SIG-M5 treated with dmso at 0.1 percent for 504 hours (cell line): ENCODE results near the gene MCTP2.

Experiments
- DNase-seq: peaks from one replicate; lab custom pipeline; 2025; ENCODE audit not compliant: unreplicated experiment; lab: John Stamatoyannopoulos, UW

The MCTP2 gene

DNA sequence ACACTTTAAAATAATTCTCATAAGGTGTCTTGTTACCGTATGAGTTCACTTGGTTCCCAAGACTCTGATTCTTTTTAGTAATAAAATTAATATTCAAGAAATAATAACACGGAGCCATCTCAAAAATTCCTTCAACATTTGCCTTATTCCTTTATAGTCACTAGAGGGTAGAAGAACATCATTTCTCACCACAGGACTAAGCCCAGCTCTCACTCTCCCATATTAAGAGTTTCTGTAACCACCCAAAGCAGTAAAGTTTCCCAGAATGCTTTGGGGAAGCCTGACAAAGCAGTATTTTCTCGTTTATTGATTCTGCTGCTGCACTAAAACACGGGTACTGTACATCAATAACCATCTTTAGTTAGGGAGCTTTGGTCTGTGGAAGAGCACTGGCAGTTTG, 114.9 kb downstream of the MCTP2 start:
- no peak for DNase-seq

- no peak for DNase-seq
Observed at GRCh38 chr15:94348084-94348483, 116.7 kb downstream of the MCTP2 start.

DNA sequence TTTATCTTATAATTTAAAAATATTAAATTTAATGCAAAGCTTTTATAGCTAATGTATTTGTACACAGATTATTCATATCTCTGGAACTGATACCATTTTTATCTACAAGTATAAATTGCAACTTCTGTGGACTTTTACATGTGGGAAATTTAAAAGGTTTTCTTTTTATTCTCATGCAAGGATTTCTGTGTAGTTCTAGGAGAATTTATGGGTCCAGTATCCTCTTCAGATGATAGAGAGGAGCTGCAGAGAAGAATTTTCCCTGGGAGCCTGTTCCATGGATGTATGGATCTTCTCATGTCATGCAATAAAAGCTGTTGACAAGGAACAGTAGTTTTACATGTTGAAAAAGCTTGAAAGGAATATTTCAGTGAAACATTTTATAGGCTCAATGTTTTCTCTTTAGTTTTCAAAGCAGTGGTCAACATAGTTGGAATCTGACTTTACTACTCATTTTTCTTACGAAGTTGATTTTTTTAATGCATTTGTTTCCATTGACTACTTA, 119.7 kb downstream of the MCTP2 start:
- DNase-seq = no peak

GRCh38 chr15:94352636-94353487, 121.5 kb downstream of the MCTP2 start:
- no peak for DNase-seq

DNA sequence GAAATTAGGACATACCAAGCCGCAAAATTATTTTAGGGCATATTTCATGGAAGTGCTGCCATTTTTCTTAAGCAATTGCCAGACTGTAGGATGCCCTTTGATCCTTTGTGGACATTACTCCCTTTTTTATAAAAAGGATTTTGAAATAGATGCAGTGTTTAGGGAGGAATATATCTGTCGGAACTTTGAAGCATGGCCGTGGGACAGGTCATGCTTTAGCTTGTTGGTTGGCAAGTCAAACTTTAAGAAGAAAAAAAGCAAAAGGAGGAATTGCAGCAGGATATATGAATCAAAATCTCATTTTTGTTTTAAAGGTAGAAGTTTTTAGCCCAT, 122.1 kb downstream of the MCTP2 start:
- no peak for DNase-seq

- DNase-seq = no peak
Observed at GRCh38 chr15:94354655-94355054, 123.3 kb downstream of the MCTP2 start.

DNA sequence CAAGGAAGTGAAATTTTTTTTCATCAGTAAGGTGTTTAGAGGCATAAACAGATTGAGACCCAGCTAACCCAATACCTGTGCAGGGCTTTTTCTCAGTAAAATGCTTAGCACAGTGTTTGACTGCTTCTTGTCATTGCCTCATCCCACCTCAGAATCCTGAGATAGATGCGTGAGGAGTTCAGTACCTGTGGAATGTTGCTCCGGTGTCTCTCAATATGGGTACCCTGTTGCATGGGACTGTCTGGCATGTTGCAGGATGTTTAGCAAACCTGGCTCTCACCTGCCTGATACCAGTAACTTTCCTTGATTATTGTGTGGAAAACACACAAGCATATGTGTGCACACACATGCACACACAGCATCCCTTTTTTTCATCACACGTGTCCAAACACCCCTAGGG, 128.4 kb downstream of the MCTP2 start:
- DNase-seq = no peak

GRCh38 chr15:94360251-94360685, 128.9 kb downstream of the MCTP2 start:
- no peak for DNase-seq

DNA sequence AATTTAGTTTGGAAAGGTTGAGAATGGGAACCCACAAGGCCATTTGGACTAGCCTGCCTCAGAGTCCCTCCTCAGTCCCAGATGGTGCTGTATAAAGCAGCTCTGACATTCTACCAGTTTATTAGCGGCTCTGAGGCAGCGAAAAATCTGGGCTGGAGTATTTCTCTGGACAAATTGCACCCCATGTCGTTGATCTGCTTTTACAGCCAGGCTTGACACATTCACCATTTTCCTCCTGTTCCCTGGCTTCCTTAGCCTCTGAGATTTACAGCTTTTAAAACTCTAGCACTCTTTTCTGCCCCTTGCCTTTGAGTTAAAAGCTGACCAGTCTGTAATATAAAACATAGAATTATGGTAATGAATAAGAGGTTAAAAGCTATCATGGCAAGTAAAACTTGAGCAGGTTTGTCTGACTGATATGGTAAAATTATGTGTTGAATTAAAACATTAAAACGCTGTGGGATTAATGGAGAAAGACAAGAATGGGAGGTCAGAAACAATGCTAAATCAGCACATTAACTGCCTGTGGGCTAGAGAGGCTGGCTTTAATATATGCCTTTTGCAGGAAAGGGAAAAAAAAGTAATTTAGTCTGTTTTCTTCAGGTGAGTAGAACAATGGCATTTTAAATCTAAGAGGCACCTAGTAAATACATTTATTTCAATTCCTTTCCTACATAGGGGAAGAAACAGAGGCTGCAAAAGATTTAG, 131.2 kb downstream of the MCTP2 start:
- DNase-seq = no peak

- no peak for DNase-seq
Observed at GRCh38 chr15:94363382-94363781, 132.0 kb downstream of the MCTP2 start.

- no peak for DNase-seq
Observed at GRCh38 chr15:94366781-94367180, 135.4 kb downstream of the MCTP2 start.

DNA sequence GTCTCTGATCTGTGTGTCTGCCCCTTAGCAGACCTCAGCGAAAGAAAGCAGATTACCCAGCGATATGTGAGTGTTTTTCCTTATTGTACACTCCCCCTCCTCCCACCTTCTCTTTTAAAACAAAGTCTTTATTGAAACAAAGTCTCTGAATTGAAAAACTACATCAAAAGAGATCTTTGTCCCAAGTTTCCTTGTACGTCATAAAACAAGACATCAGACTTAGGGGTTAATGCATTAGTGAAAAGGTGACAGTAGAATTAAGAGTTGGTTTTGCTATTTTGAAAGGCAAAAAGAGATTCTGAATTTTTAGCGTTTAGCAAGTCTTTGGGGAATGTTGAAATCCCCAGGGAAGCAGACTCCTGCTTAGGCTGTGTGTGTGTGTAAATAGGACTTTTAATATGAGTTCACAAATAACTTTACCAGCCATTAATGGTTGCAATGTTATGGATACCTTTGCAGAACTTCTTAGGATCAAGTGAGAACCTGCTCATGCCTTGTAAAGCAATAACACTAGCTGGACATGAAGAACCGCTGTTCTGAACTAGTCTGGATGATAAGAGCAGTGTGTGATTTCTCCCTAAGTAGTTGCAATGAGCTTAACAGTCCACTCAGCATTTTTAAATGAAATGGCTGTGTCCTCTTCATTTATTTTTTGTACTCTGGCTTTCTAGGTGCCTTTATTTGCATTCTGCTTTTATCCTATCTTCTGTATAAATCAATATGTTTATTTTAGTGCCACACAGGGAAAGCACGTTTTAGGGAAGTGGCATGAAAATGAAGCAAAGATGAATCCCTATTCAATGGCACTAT, 136.6 kb downstream of the MCTP2 start:
- DNase-seq = no peak

DNA sequence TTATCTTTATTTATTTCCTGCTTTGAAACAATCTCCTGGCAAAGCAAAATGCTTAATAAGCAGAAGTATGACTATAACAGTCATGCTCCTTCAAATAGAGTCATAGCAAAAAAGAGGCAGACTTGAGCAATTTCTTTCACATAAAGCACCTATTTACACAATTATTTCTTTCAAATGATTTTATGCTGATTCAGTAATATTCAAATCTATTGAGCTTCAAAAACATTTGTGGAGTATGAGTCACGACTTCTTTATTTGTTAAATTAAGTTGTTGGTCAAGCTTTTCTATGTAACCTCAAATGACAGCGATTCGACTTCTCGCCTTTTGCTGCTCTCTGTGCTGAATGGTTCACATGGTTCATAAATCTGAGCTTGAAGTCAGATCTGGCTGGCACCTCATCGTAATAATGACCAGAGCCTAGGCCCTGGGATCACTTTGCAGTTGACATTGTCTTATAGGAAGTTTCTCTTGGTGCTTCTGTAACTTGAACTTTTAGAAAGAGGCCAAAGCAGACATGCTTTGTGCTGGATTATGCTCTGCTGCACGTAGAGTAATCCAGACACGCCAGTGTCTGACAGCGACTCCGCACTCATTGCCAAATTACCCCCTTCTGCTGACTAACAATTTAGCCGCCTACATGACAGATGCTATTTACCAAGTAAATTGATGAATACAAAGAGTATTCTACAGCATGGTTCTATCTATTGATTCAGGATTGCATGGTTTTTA, 139.0 kb downstream of the MCTP2 start:
- no peak for DNase-seq

- no peak for DNase-seq
Observed at GRCh38 chr15:94370936-94371285, 139.6 kb downstream of the MCTP2 start.

DNA sequence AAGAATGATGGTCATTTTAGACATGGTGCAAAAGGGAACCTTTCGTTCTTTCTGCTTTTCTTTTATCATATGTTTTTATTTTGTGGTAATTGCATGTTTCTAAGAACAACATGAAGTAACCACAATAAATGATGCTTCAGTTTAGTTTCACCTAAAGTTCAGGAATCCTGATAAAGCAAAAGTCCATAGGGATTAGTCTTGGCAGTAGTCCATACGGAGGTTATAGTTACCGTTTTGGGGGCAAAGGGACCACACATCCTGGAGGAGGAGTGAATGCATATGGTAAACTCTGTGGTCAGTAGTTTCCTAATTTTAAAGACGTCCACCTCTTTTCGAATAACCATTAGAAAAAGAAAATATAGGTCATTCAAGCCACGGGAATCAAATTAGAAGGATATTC, 141.5 kb downstream of the MCTP2 start:
- no peak for DNase-seq

DNA sequence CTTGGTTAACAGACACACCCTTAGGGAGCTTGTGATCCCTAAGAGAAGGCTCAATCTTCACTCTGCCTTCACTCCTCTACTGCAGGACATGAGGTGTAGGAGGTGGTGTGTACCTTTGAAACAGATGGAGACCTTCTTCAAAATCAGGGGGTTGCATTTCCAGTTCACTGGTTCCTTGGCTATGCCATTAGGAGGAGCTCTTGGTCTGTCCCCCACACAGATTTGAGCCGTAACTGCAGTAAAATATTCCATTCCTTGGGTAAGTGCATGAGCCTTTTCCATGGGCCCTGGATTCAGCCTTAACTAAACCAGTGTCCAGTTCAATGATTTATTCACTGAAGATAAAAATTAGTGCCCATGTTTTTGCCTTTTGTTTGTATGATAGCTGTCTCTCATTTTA, 144.6 kb downstream of the MCTP2 start:
- no peak for DNase-seq

GRCh38 chr15:94379986-94380385, 148.6 kb downstream of the MCTP2 start:
- no peak for DNase-seq

DNA sequence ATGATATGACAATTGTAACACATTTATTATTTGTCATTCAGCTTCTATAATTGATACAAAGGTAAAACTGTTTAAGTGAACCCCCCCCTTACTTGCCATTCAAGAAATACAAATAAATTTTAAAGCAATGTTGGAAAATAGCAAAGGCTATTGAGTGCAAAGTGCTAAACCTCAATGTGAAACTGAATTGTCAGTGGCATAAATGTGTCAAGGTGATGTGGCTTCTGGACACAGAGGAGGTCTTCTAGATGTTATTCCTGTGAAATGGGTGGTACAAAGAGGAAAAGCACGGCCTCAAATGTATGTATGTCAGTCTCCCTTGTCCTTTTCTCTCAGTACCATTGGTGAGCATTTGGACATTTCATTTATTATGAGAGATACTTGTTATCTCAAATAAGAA, 149.4 kb downstream of the MCTP2 start:
- DNase-seq = no peak

- no peak for DNase-seq
Observed at GRCh38 chr15:94381384-94381783, 150.0 kb downstream of the MCTP2 start.

DNA sequence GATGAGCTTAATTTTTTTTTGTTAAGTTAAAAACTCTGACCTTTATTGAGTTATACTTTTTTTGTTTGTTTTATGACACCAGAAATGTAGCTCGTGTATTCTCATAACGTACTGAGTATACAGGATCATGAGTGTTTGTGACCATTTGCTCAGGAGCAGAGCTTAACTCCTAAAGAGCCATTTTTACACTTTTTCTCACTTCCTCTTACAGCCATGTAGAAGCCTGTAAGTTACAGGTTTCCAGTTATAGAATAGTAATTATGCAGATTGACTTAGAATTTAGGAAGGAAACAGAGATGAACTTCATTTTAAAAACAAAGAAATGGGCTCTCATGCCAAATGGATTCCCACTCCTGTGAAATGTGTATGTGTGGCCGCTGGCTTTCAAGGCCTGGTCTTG, 151.7 kb downstream of the MCTP2 start:
- peak; percentile 2 for DNase-seq

GRCh38 chr15:94383706-94384105, 152.3 kb downstream of the MCTP2 start:
- no peak for DNase-seq
